Stimulated activated naive B cell treated with anti-CD40 and anti-IgM and Interleukin-4, amounts not matched to agents 10 μg/mL and 1 μg/mL and 100 μg/mL, for 72 hours (primary cell): ENCODE results near the gene DHRSX.
"Not testable (repeated sequence)": the region's sequence is repeated elsewhere in the genome, so short reads cannot be mapped to it uniquely, and the experiment has no call there.

Experiments
- ATAC-seq, 2 donors: fragments of 150-1000 bp; cut with Tn5 transposase; replicated peaks; 2 replicates each; pipeline ENCODE4 v1.10.0; 2021; ENCODE audit warnings: moderate library complexity in 1 of 2
- DNase-seq: peaks from one replicate; pipeline ENCODE4 v3.0.0; 2021
- H3K27ac Mint-ChIP-seq: one replicate; pipeline ENCODE4 v1.8.0; 2022; ENCODE audit warnings: mild to moderate bottlenecking, mixed read lengths
- H3K27me3 Mint-ChIP-seq, 2 donors: one replicate each; pipeline ENCODE4 v1.8.0; 2022; ENCODE audit warnings: mixed read lengths in 2 of 2
- H3K36me3 Mint-ChIP-seq, 2 donors: one replicate each; pipeline ENCODE4 v1.8.0; 2022; ENCODE audit warnings: mixed read lengths in 2 of 2, mild to moderate bottlenecking in 1 of 2
- H3K4me1 Mint-ChIP-seq, 2 donors: one replicate each; pipeline ENCODE4 v1.8.0; 2022; ENCODE audit warnings: mixed read lengths in 2 of 2, mild to moderate bottlenecking in 1 of 2
- H3K4me3 Mint-ChIP-seq, 2 donors: one replicate each; pipeline ENCODE4 v1.8.0; 2022; ENCODE audit warnings: mild to moderate bottlenecking in 2 of 2, mixed read lengths in 2 of 2, moderate library complexity in 1 of 2
- H3K9me3 Mint-ChIP-seq, 2 donors: one replicate each; pipeline ENCODE4 v1.8.0; 2022; ENCODE audit warnings: mixed read lengths in 2 of 2, mild to moderate bottlenecking in 1 of 2

The DHRSX gene

GRCh38 chrX:2317527-2318055 lies 183.2 kb downstream of the DHRSX start:
- H3K4me3 Mint-ChIP-seq: no peak overlapping the region

GRCh38 chrX:2316534-2316933 lies 184.2 kb downstream of the DHRSX start:
- no peak for DNase-seq
- ATAC-seq: no peak
- Mint-ChIP-seq H3K9me3 (peaks cover 0 to 4% of the 10 kb centered on the region in 2 donors), H3K4me3 (no peak overlapping the region), H3K36me3 (peaks cover 9 to 21% of the 10 kb centered on the region in 2 donors), H3K27me3 (no peaks in the 10 kb centered on the region), H3K4me1 (peaks cover 17 to 25% of the 10 kb centered on the region in 2 donors), H3K27ac (no peak overlapping the region)

More at GRCh38 chrX:2317527-2318055, 183.2 kb downstream of the DHRSX start:
- ATAC-seq (no peak), DNase-seq (no peak)
- Mint-ChIP-seq H3K9me3 (peaks cover 0 to 2% of the 10 kb centered on the region in 2 donors), H3K4me1 (peaks cover 23 to 33% of the 10 kb centered on the region in 2 donors), H3K36me3 (peaks cover 7 to 14% of the 10 kb centered on the region in 2 donors), H3K27ac (peak overlapping the region; percentile 47), H3K27me3 (no peaks in the 10 kb centered on the region)

GRCh38 chrX:2315434-2315833 lies 185.3 kb downstream of the DHRSX start:
- DNase-seq (no peak), ATAC-seq (no peak)
- H3K4me3 Mint-ChIP-seq: no peak overlapping the region
- H3K9me3 Mint-ChIP-seq: peaks cover 0 to 4% of the 10 kb centered on the region in 2 donors
- H3K27me3 Mint-ChIP-seq: no peaks in the 10 kb centered on the region
- H3K4me1 Mint-ChIP-seq: peaks cover 9 to 18% of the 10 kb centered on the region in 2 donors
- peaks cover 13 to 28% of the 10 kb centered on the region in 2 donors for H3K36me3 Mint-ChIP-seq
- H3K27ac Mint-ChIP-seq: peak overlapping the region; percentile 15

GRCh38 chrX:2314831-2315365 lies 185.9 kb downstream of the DHRSX start:
- ATAC-seq (no peak), DNase-seq (no peak)
- H3K4me1 Mint-ChIP-seq: peaks cover 9 to 18% of the 10 kb centered on the region in 2 donors
- peak overlapping the region; percentile 15 for H3K27ac Mint-ChIP-seq
- H3K27me3 Mint-ChIP-seq: no peaks in the 10 kb centered on the region
- peaks cover 15 to 30% of the 10 kb centered on the region in 2 donors for H3K36me3 Mint-ChIP-seq
- no peak overlapping the region for H3K4me3 Mint-ChIP-seq
- H3K9me3 Mint-ChIP-seq: peaks cover 0 to 4% of the 10 kb centered on the region in 2 donors

GRCh38 chrX:2313864-2314640 lies 186.7 kb downstream of the DHRSX start:
- Mint-ChIP-seq H3K27me3 (no peaks in the 10 kb centered on the region), H3K27ac (no peak overlapping the region), H3K4me3 (no peak overlapping the region), H3K36me3 (peaks cover 15 to 30% of the 10 kb centered on the region in 2 donors), H3K4me1 (peaks cover 9 to 18% of the 10 kb centered on the region in 2 donors), H3K9me3 (peaks cover 0 to 4% of the 10 kb centered on the region in 2 donors)
- no peak for ATAC-seq
- no peak for DNase-seq

GRCh38 chrX:2312061-2312591 lies 188.7 kb downstream of the DHRSX start:
- not testable (repeated sequence) for H3K27me3 Mint-ChIP-seq, H3K27ac Mint-ChIP-seq, DNase-seq, H3K9me3 Mint-ChIP-seq, H3K4me3 Mint-ChIP-seq, H3K4me1 Mint-ChIP-seq, ATAC-seq
- peaks cover 15 to 26% of the 10 kb centered on the region in 2 donors for H3K36me3 Mint-ChIP-seq

GRCh38 chrX:2311501-2311900 lies 189.3 kb downstream of the DHRSX start:
- Mint-ChIP-seq H3K27me3 (no peaks in the 10 kb centered on the region), H3K4me3 (no peak overlapping the region), H3K27ac (no peak overlapping the region), H3K4me1 (no peaks in the 10 kb centered on the region), H3K36me3 (peaks cover 21 to 31% of the 10 kb centered on the region in 2 donors), H3K9me3 (peaks cover 0 to 5% of the 10 kb centered on the region in 2 donors)
- DNase-seq (no peak), ATAC-seq (no peak)

GRCh38 chrX:2301901-2302300 lies 198.9 kb downstream of the DHRSX start:
- DNase-seq (no peak), ATAC-seq (no peak)
- peaks cover 29 to 39% of the 10 kb centered on the region in 2 donors for H3K36me3 Mint-ChIP-seq
- no peak overlapping the region for H3K4me3 Mint-ChIP-seq
- peaks cover 8 to 11% of the 10 kb centered on the region in 2 donors for H3K9me3 Mint-ChIP-seq
- peaks cover 0 to 3% of the 10 kb centered on the region in 2 donors for H3K4me1 Mint-ChIP-seq
- no peaks in the 10 kb centered on the region for H3K27me3 Mint-ChIP-seq
- no peak overlapping the region for H3K27ac Mint-ChIP-seq

GRCh38 chrX:2299871-2300270 lies 200.9 kb downstream of the DHRSX start:
- H3K4me3 Mint-ChIP-seq: no peak overlapping the region
- ATAC-seq (no peak), DNase-seq (no peak)
- H3K27ac Mint-ChIP-seq: no peak overlapping the region
- H3K4me1 Mint-ChIP-seq: peaks cover 0 to 3% of the 10 kb centered on the region in 2 donors
- peaks cover 16 to 28% of the 10 kb centered on the region in 2 donors for H3K36me3 Mint-ChIP-seq
- H3K27me3 Mint-ChIP-seq: no peaks in the 10 kb centered on the region
- peaks cover 8 to 12% of the 10 kb centered on the region in 2 donors for H3K9me3 Mint-ChIP-seq

- H3K27me3 Mint-ChIP-seq: no peaks in the 10 kb centered on the region
- no peak for DNase-seq
- H3K27ac Mint-ChIP-seq: no peak overlapping the region
- peaks cover 29 to 46% of the 10 kb centered on the region in 2 donors for H3K36me3 Mint-ChIP-seq
- H3K4me3 Mint-ChIP-seq: no peak overlapping the region
- ATAC-seq: no peak
- H3K4me1 Mint-ChIP-seq: peaks cover 11 to 13% of the 10 kb centered on the region in 2 donors
- no peaks in the 10 kb centered on the region for H3K9me3 Mint-ChIP-seq
These were observed 214.0 kb downstream of the DHRSX start for GRCh38 chrX:2286731-2287130.

GRCh38 chrX:2284601-2285000 lies 216.2 kb downstream of the DHRSX start:
- Mint-ChIP-seq H3K36me3 (peaks cover 26 to 34% of the 10 kb centered on the region in 2 donors), H3K27me3 (no peaks in the 10 kb centered on the region), H3K4me1 (peaks cover 11 to 13% of the 10 kb centered on the region in 2 donors), H3K4me3 (no peak overlapping the region), H3K27ac (no peak overlapping the region), H3K9me3 (no peaks in the 10 kb centered on the region)
- no peak for ATAC-seq
- no peak for DNase-seq

- Mint-ChIP-seq H3K9me3 (no peaks in the 10 kb centered on the region), H3K27me3 (no peaks in the 10 kb centered on the region), H3K4me3 (no peak overlapping the region), H3K36me3 (peaks cover 23 to 30% of the 10 kb centered on the region in 2 donors), H3K4me1 (peaks cover 11 to 13% of the 10 kb centered on the region in 2 donors), H3K27ac (no peak overlapping the region)
- ATAC-seq: no peak
- no peak for DNase-seq
These were observed 216.6 kb downstream of the DHRSX start for GRCh38 chrX:2284133-2284532.

- DNase-seq: no peak
- no peak overlapping the region for H3K27ac Mint-ChIP-seq
- peaks cover 20 to 29% of the 10 kb centered on the region in 2 donors for H3K36me3 Mint-ChIP-seq
- peak; percentile 39 to 59 for ATAC-seq
- peaks cover 11 to 13% of the 10 kb centered on the region in 2 donors for H3K4me1 Mint-ChIP-seq
- H3K4me3 Mint-ChIP-seq: no peak overlapping the region
- H3K9me3 Mint-ChIP-seq: no peaks in the 10 kb centered on the region
- H3K27me3 Mint-ChIP-seq: no peaks in the 10 kb centered on the region
These were observed 217.5 kb downstream of the DHRSX start for GRCh38 chrX:2283111-2283859.
